ENCODE results near the gene HIPK2.

DNA sequence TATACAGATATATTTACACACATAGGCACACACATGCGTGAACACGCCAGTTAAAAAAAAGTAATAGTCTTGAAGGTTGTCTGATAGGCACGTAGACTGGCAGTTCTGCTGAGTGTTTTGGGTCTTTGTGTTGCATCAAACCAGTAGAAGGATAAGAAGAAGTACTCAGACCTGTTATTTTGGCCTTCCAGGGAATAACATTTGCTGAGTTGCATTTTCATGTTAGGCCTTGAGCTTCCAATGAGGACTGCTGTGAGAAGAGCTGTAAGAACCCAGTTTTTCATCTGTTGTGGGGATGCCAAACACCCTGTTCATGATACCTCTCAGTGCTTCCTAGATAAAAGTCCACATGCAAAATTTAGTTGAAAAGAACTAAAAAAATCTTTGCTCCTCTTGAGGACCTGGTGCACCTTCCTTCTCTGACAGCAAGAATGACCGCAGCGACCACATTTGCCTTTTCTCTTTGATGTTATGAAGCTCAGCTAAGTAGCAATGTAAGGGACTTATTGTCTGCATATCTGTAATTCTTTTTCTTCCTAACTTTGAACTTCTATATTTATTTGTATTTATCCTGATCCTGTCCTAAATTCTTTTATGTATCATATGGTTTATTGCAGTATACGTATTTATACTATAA is 27.2 kb downstream of the HIPK2 start:
- no peak for TF ChIP-seq GATA2 (IDR thresholded peaks at IDR 0.05; ENCODE audit: low read depth, low read length)
- no peak for TF ChIP-seq GATA3 (IDR thresholded peaks at IDR 0.05; ENCODE audit: low read depth, low read length)
